Aorta (tissue), 5 donors: ENCODE measurements around the gene RNF175. TPM values are rescaled to one million over a fixed set of nuclear protein-coding genes. Genes with fewer than 3 reads are reported as not detected.

Experiments used
- ATAC-seq: fragments of 200-7000 bp; cut with Tn5 transposase; one replicate; pipeline ENCODE4 v1.9.1; 2022; ENCODE audit warnings: moderate library complexity; ENCODE audit not compliant: low FRiP score
- DNase-seq, 2 donors: peaks; one replicate each; pipeline ENCODE4 v3.0.0-alpha.2; 2020
- H3K27ac ChIP-seq, 2 donors: one replicate each; pipeline ENCODE4 v1.5.1; 2013; ENCODE audit warnings: low read length in 2 of 2, mild to moderate bottlenecking in 2 of 2, moderate library complexity in 2 of 2, control low read depth in 1 of 2, inconsistent platforms in 1 of 2, low read depth in 1 of 2
- H3K27me3 ChIP-seq, 2 donors: one replicate each; pipeline ENCODE4 v1.6.1; 2013; ENCODE audit warnings: control low read depth in 1 of 2, low read length in 1 of 2, mild to moderate bottlenecking in 1 of 2, moderate library complexity in 1 of 2; ENCODE audit not compliant: insufficient read depth in 2 of 2, control insufficient read depth in 1 of 2
- H3K36me3 ChIP-seq, 2 donors: one replicate each; pipeline ENCODE4 v1.6.1; 2013; ENCODE audit warnings: control low read depth in 1 of 2, low read length in 1 of 2, mild to moderate bottlenecking in 1 of 2; ENCODE audit not compliant: insufficient read depth in 2 of 2, control insufficient read depth in 1 of 2
- H3K4me1 ChIP-seq, 2 donors: one replicate each; pipeline ENCODE4 v1.6.1; 2013; ENCODE audit warnings: low read length in 2 of 2, control low read depth in 1 of 2, mild to moderate bottlenecking in 1 of 2, moderate library complexity in 1 of 2; ENCODE audit not compliant: insufficient read depth in 2 of 2, control insufficient read depth in 1 of 2
- H3K4me3 ChIP-seq, 2 donors: one replicate each; pipeline ENCODE4 v1.5.1; 2013; ENCODE audit warnings: low read length in 2 of 2, control low read depth in 1 of 2, mild to moderate bottlenecking in 1 of 2
- H3K9me3 ChIP-seq: one replicate; pipeline ENCODE4 v1.6.1; 2013; ENCODE audit warnings: mild to moderate bottlenecking, low read length; ENCODE audit not compliant: control insufficient read depth
- WGBS, 2 donors: extraction: QIAGEN DNeasy Blood & Tissue Kit; methylation state at CpG; one replicate each; pipeline ENCODE4 v1.1.7; 2013; 5-methylcytosine and 5-hydroxymethylcytosine counted together
- intact Hi-C, 2 donors: fragments of 100-400 bp; cut with DNase I; formaldehyde crosslinking; loops; one replicate each; pipeline versions ENCODE4 v1.14.2 to v1.15.0; 2022
- polyA plus RNA-seq, 2 donors: library from polyadenylated mRNA; stranded (reverse); fragments of 200-250 nt; gene quantifications; one replicate each; pipeline ENCODE4 v1.2.3, GENCODE V29; 2013
- total RNA-seq, 2 donors: library from RNA; stranded (reverse); fragmentation: NEBNext Ultra II Directional; extraction: Animal tissue kit (Norgen Biotek cat#: 25700); gene quantifications; one replicate each; pipeline ENCODE4 v1.2.1, GENCODE V29; 2021
- donor health status: healthy with polysubstance abuse.
- donor health status: Bipolar disorder and iron deficiency.
- donor health status: DM: no; HTN: no; CAD: no.
- donor health status: DM: no; HTN: no; CAD: no.
- donor health status: DM: yes; HTN: yes; CAD: no.

RNF175 gene
- total and polyA plus RNA-seq, 4 donors, result 0.33 to 1.0 TPM; not detected in 2

GRCh38 chr4:153794006-153794405 is 34.2 kb upstream of the RNF175 start:
- Histone ChIP-seq H3K9me3 (no peaks in the 10 kb centered on the region), H3K4me3 (no peak overlapping the region), H3K36me3 (no peaks in the 10 kb centered on the region), H3K4me1 (peaks cover 0 to 2% of the 10 kb centered on the region in 2 donors), H3K27me3 (no peaks in the 10 kb centered on the region), H3K27ac (no peak overlapping the region)
- WGBS, 2 donors, result 84 to 87% methylated on average over 5 of the region's 5 CpGs
- no peak for ATAC-seq
- DNase-seq, result no peak
- intact Hi-C loops, result no loop called here

GRCh38 chr4:153792618-153793247 is 32.9 kb upstream of the RNF175 start:
- Histone ChIP-seq H3K4me1 (peaks cover 0 to 2% of the 10 kb centered on the region in 2 donors), H3K4me3 (no peak overlapping the region), H3K9me3 (no peaks in the 10 kb centered on the region), H3K27me3 (no peaks in the 10 kb centered on the region), H3K27ac (no peak overlapping the region), H3K36me3 (no peaks in the 10 kb centered on the region)
- no peak for ATAC-seq
- DNase-seq, result no peak
- intact Hi-C loops, result no loop called here
- 29 to 32% methylated on average over 39 of the region's 39 CpGs for WGBS, 2 donors

- no peak overlapping the region for H3K27ac ChIP-seq
- intact Hi-C loops, result no loop called here
- H3K27me3 ChIP-seq, result no peaks in the 10 kb centered on the region
- WGBS, 2 donors, result 7 to 8% methylated on average over 37 of the region's 37 CpGs
- no peaks in the 10 kb centered on the region for H3K9me3 ChIP-seq
- no peaks in the 10 kb centered on the region for H3K36me3 ChIP-seq
- H3K4me1 ChIP-seq, result peaks cover 0 to 2% of the 10 kb centered on the region in 2 donors
- DNase-seq (peak; percentile 74 to 87), ATAC-seq (peak; percentile 55)
- no peak overlapping the region for H3K4me3 ChIP-seq
Observed at GRCh38 chr4:153791746-153792617, 32.2 kb upstream of the RNF175 start.

GRCh38 chr4:153790962-153791551 is 31.2 kb upstream of the RNF175 start:
- intact Hi-C loops, result no loop called here

GRCh38 chr4:153790500-153790865 is 30.7 kb upstream of the RNF175 start:
- no peak for DNase-seq
- ATAC-seq, result no peak
- 91 to 93% methylated on average over 10 of the region's 10 CpGs for WGBS, 2 donors
- H3K27me3 ChIP-seq, result no peaks in the 10 kb centered on the region
- no peaks in the 10 kb centered on the region for H3K36me3 ChIP-seq
- peaks cover 0 to 2% of the 10 kb centered on the region in 2 donors for H3K4me1 ChIP-seq
- H3K4me3 ChIP-seq, result no peak overlapping the region
- intact Hi-C loops, result no loop called here
- no peak overlapping the region for H3K27ac ChIP-seq
- H3K9me3 ChIP-seq, result no peaks in the 10 kb centered on the region

More at GRCh38 chr4:153790962-153791551, 31.2 kb upstream of the RNF175 start:
- 8% methylated on average over 44 to 51 of the region's 51 CpGs for WGBS, 2 donors
- no peak overlapping the region for H3K27ac ChIP-seq
- H3K4me3 ChIP-seq, result peak overlapping the region in 1 of 2 donors; percentile 5
- peaks cover 0 to 2% of the 10 kb centered on the region in 2 donors for H3K4me1 ChIP-seq
- peak; percentile 60 to 85 for DNase-seq
- no peaks in the 10 kb centered on the region for H3K9me3 ChIP-seq
- ATAC-seq, result peak; percentile 43
- no peaks in the 10 kb centered on the region for H3K27me3 ChIP-seq
- no peaks in the 10 kb centered on the region for H3K36me3 ChIP-seq

GRCh38 chr4:153789741-153790499 is 30.1 kb upstream of the RNF175 start:
- H3K4me3 ChIP-seq, result no peak overlapping the region
- DNase-seq (no peak), ATAC-seq (no peak)
- H3K27me3 ChIP-seq, result no peaks in the 10 kb centered on the region
- no peaks in the 10 kb centered on the region for H3K9me3 ChIP-seq
- WGBS, 2 donors, result 64 to 73% methylated on average over 28 of the region's 28 CpGs
- no peaks in the 10 kb centered on the region for H3K36me3 ChIP-seq
- peaks cover 0 to 2% of the 10 kb centered on the region in 2 donors for H3K4me1 ChIP-seq
- intact Hi-C loops, result no loop called here
- no peak overlapping the region for H3K27ac ChIP-seq

- ATAC-seq (no peak), DNase-seq (peak in 1 of 2 donors; percentile 58)
- Histone ChIP-seq H3K9me3 (no peaks in the 10 kb centered on the region), H3K4me1 (peaks cover 0 to 2% of the 10 kb centered on the region in 2 donors), H3K4me3 (peak within 1 kb of the TSS in 1 of 2 donors; percentile 45), H3K36me3 (no peaks in the 10 kb centered on the region), H3K27me3 (no peaks in the 10 kb centered on the region), H3K27ac (no peak within 1 kb of the TSS)
- intact Hi-C loops, result no loop called here
- WGBS, 2 donors, result 2 to 3% methylated on average over 64 to 72 of the region's 72 CpGs
Observed at GRCh38 chr4:153788413-153789276, 28.8 kb upstream of the RNF175 start, which contains the start of gene SFRP2. SFRP2 (minus strand) TSS chr4:153789083; CDS start chr4:153788835, 248 bp downstream.
